K562 (cell line): ENCODE measurements around the gene FZD1. TPM values are rescaled to one million over a fixed set of nuclear protein-coding genes. Genes with fewer than 3 reads are reported as not detected.

Experiments
- ATAC-seq: fragments of 200-7000 bp; cut with Tn5 transposase; 3 replicates; pipeline ENCODE4 v1.9.1; 2020; ENCODE audit warnings: moderate library complexity
- BruUV-seq: library from RNA; stranded (reverse); fragments of 400-500 nt; replicated peaks from 2 replicates; lab custom pipeline; 2021; lab: Mats Ljungman, UMichigan
- CTCF ChIA-PET: fragments of 300-600 bp; formaldehyde crosslinking; extraction: SDS; loops from one replicate; lab custom pipeline; 2021; ENCODE audit warnings: low intra/inter-chr PET ratio; lab: Yijun Ruan, JAX
- POLR2A ChIA-PET: fragments of 300-600, 350-650 bp; sonication (Branson Sonifier 250); formaldehyde crosslinking; extraction: SDS; loops from one replicate; lab custom pipeline; 2021; ENCODE audit warnings: antibody characterized with exemption, inconsistent platforms; lab: Yijun Ruan, JAX
- DNase-seq, 4 experiments: peaks; one replicate each; pipeline versions ENCODE4 v3.0.0 to v3.0.0-alpha.2; 2011 to 2018; ENCODE audit warnings: low spot score in 3 of 4, mixed read lengths in 3 of 4; ENCODE audit errors: extremely low read depth in 1 of 4
- FAIRE-seq: peaks from 2 replicates; lab custom pipeline; 2011; peaks lifted over from hg19 to GRCh38; lab: Jason Lieb, UNC
- H2AFZ ChIP-seq: 2 replicates; pipeline ENCODE4 v1.6.0; 2011; ENCODE audit warnings: low read depth, low read length, control low read depth, inconsistent platforms
- H3K27ac ChIP-seq: fragments of 200-600 bp; 3 replicates; pipeline ENCODE4 v1.8.0; 2011; ENCODE audit warnings: low read depth, mild to moderate bottlenecking, control low read depth, inconsistent platforms, low read length, moderate library complexity, mixed read lengths; ENCODE audit errors: extremely low read depth
- H3K27me3 ChIP-seq, 2 experiments: fragments of 300-600 bp in 1 of 2; 2 replicates in 1 of 2; 3 replicates in 1 of 2; pipeline versions ENCODE4 v1.6.0 to v1.8.0; 2011; ENCODE audit warnings: inconsistent platforms in 2 of 2, low read length in 2 of 2, mild to moderate bottlenecking in 1 of 2, mixed read lengths in 1 of 2, moderate library complexity in 1 of 2; ENCODE audit not compliant: control insufficient read depth in 2 of 2, insufficient read depth in 2 of 2
- H3K36me3 ChIP-seq: fragments of 300-600 bp; 3 replicates; pipeline ENCODE4 v1.8.0; 2011; ENCODE audit warnings: mild to moderate bottlenecking, low read length, inconsistent platforms; ENCODE audit not compliant: control insufficient read depth, insufficient read depth
- H3K4me1 ChIP-seq, 2 experiments: fragments of 200-600 bp in 1 of 2; replicated peaks in 1 of 2; 2 replicates in 1 of 2; 3 replicates in 1 of 2; pipeline versions ENCODE4 v1.5.1 to v1.8.0; 2011; ENCODE audit warnings: inconsistent platforms in 2 of 2, low read length in 2 of 2, mild to moderate bottlenecking in 1 of 2, mixed read lengths in 1 of 2, moderate library complexity in 1 of 2; ENCODE audit not compliant: control insufficient read depth in 2 of 2, insufficient read depth in 2 of 2
- H3K4me2 ChIP-seq: 2 replicates; pipeline ENCODE4 v1.6.1; 2011; ENCODE audit warnings: low read length, control low read depth, inconsistent platforms, mixed read lengths; ENCODE audit not compliant: insufficient read depth
- H3K4me3 ChIP-seq: fragments of 200-600 bp; sonication (generic), shearing (Covaris generic); 2 replicates; pipeline ENCODE4 v1.5.1; 2016; ENCODE audit warnings: control low read depth, inconsistent platforms
- H3K79me2 ChIP-seq: fragments of 200-600 bp; 3 replicates; pipeline ENCODE4 v1.8.0; 2011; ENCODE audit warnings: low read length, inconsistent platforms; ENCODE audit not compliant: control insufficient read depth, insufficient read depth
- H3K9ac ChIP-seq, 2 experiments: 2 replicates each; pipeline versions ENCODE4 v1.6.0 to v1.6.1; 2011; ENCODE audit warnings: low read depth in 2 of 2, low read length in 2 of 2, control low read depth in 1 of 2, inconsistent platforms in 1 of 2, mild to moderate bottlenecking in 1 of 2, mixed read lengths in 1 of 2; ENCODE audit not compliant: insufficient read depth in 1 of 2
- H3K9me1 ChIP-seq: one replicate; pipeline ENCODE4 v1.6.0; 2011; ENCODE audit warnings: inconsistent platforms, mild to moderate bottlenecking, low read length, moderate library complexity; ENCODE audit not compliant: control insufficient read depth, insufficient read depth
- H3K9me3 ChIP-seq: replicated peaks from 2 replicates; pipeline ENCODE4 v1.5.1; 2011; ENCODE audit warnings: low read depth, low read length, inconsistent platforms; ENCODE audit not compliant: control insufficient read depth, insufficient read depth
- H4K20me1 ChIP-seq: replicated peaks from 2 replicates; pipeline ENCODE4 v1.6.1; 2011; ENCODE audit warnings: low read length, inconsistent platforms, mixed read lengths; ENCODE audit not compliant: control insufficient read depth, insufficient read depth
- ELF2 ChIP-seq: fragments of 250-450 bp; sonication (Bioruptor Pico); IDR thresholded peaks from 2 replicates; pipeline ENCODE4 v1.5.0; 2021; ENCODE audit warnings: mild to moderate bottlenecking
- FOXJ3 ChIP-seq: sonication (generic); formaldehyde crosslinking; IDR thresholded peaks from 2 replicates; pipeline ENCODE4 v1.4.0; 2020; ENCODE audit warnings: mild to moderate bottlenecking, missing genetic modification reagents
- FOXP1 ChIP-seq: sonication (generic); formaldehyde crosslinking; IDR thresholded peaks from 2 replicates; pipeline ENCODE4 v1.8.0; 2022; ENCODE audit warnings: mild to moderate bottlenecking, missing genetic modification reagents
- PHB2 ChIP-seq: fragments of 450-650 bp; IDR thresholded peaks from 2 replicates; pipeline ENCODE4 v1.6.1; 2017; ENCODE audit warnings: low read depth
- RHOXF2B ChIP-seq: fragments of 250-450 bp; sonication (Bioruptor Pico); conservative IDR thresholded peaks from 2 replicates; pipeline ENCODE4 v1.5.1; 2021
- SMAD2 ChIP-seq: fragments of 150-350 bp; IDR thresholded peaks from 2 replicates; pipeline ENCODE4 v1.6.1; 2014; ENCODE audit warnings: low read depth, mild to moderate bottlenecking, low read length
- ZBTB11 ChIP-seq, 3 experiments: fragments of 200-800 bp in 1 of 3; fragments of 250-450 bp in 1 of 3; fragments of 450-650 bp in 1 of 3; sonication (Bioruptor Pico) in 1 of 3; sonication (Bioruptor generic) in 1 of 3; formaldehyde crosslinking in 1 of 3; IDR thresholded peaks; 2 replicates each; pipeline versions ENCODE4 v1.6.1 to v1.8.0; 2016 to 2022; ENCODE audit warnings: mild to moderate bottlenecking in 2 of 3, missing genetic modification characterization in 2 of 3, missing compliant biosample characterization in 1 of 3, moderate library complexity in 1 of 3
- ZBTB7A ChIP-seq: IDR thresholded peaks from 2 replicates; pipeline ENCODE4 v1.6.1; 2011; ENCODE audit warnings: low read depth, mild to moderate bottlenecking, low read length, moderate library complexity, borderline replicate concordance; ENCODE audit not compliant: control insufficient read depth
- ZHX1 ChIP-seq: fragments of 150-350 bp; conservative IDR thresholded peaks from 2 replicates; pipeline ENCODE4 v1.6.1; 2014; ENCODE audit warnings: low read length
- WGBS: fragments of 100-300 bp; shearing (Covaris generic); methylation state at CpG from one replicate; pipeline ENCODE4 v1.1.6; 2016; ENCODE audit warnings: low coverage, mixed read lengths; ENCODE audit not compliant: insufficient coverage; ENCODE audit errors: missing lambda C conversion rate; 5-methylcytosine and 5-hydroxymethylcytosine counted together
- in situ Hi-C: fragments of 300-500 bp; cut with MboI; formaldehyde crosslinking; loops from 4 replicates; pipeline ENCODE4 v1.15.0; 2018; ENCODE audit warnings: inconsistent platforms, mixed read lengths
- intact Hi-C: fragments of 100-400 bp; cut with micrococcal nuclease; formaldehyde crosslinking; loops from 2 replicates; pipeline ENCODE4 v1.14.2; 2022
- polyA plus RNA-seq, 8 experiments: library from polyadenylated mRNA; depleted of rRNA in 4 of 8; stranded (reverse) in 5 of 8; unstranded in 3 of 8; fragments of >200 nt; fragmentation: Nextera tagmentation in 2 of 8; fragmentation: Illumina TruSeq in 1 of 8; extraction: Ambion mirVana in 2 of 8; extraction: Trizol in 1 of 8; gene quantifications; 2 replicates each; pipeline versions ENCODE4 v1.2.1 to v1.2.3, GENCODE V29; 2011 to 2014; ENCODE audit warnings: inconsistent platforms in 1 of 8, missing spikeins in 1 of 8
- total RNA-seq, 7 experiments: library from RNA; depleted of rRNA in 6 of 7; stranded (reverse); fragments of >200 nt in 6 of 7; fragmentation: Illumina TruSeq in 2 of 7; extraction: Trizol in 2 of 7; gene quantifications; 2 replicates each; pipeline versions ENCODE4 v1.2.1 to v1.2.3, GENCODE V29; 2011 to 2021; ENCODE audit warnings: low replicate concordance in 1 of 7

The FZD1 gene
- total and polyA plus RNA-seq, 9 of the 15 experiments (the other 6 are each of a cell fraction or from before 2014, with no cell fraction given) = 0.25 to 5.1 (median 1.8) TPM

GRCh38 chr7:91280604-91281003 is 16.4 kb downstream of the FZD1 start:
- H3K9ac ChIP-seq = no peak overlapping the region
- no peaks in the 10 kb centered on the region for H3K79me2 ChIP-seq
- intact Hi-C loops = loop anchor here (10.0 kb wide), 1 partner anchor 434 kb away; no protein-coding TSS in a partner anchor
- no peak overlapping the region for H3K4me2 ChIP-seq
- ChIA-PET POLR2A (no interaction called here), CTCF (no interaction called here)
- no peak overlapping the region for H2AFZ ChIP-seq
- DNase-seq (no peak), FAIRE-seq (no peak), ATAC-seq (no peak)
- no peaks in the 10 kb centered on the region for H3K27me3 ChIP-seq
- 0% methylated on average over 1 of the region's 1 CpG for WGBS
- no peaks in the 10 kb centered on the region for H3K9me1 ChIP-seq
- BruUV-seq = no TSS peak
- in situ Hi-C loops = no loop called here
- H3K27ac ChIP-seq = no peak overlapping the region
- no peaks in the 10 kb centered on the region for H3K9me3 ChIP-seq
- no peaks in the 10 kb centered on the region for H4K20me1 ChIP-seq
- H3K4me3 ChIP-seq = no peak overlapping the region
- H3K4me1 ChIP-seq = no peaks in the 10 kb centered on the region
- TF ChIP-seq SMAD2 = no peak
- TF ChIP-seq PHB2 = no peak
- TF ChIP-seq ZBTB7A = no peak
- TF ChIP-seq FOXJ3 (CRISPR knock-in tag) = no peak
- no peak for TF ChIP-seq FOXP1 (CRISPR knock-in tag)
- no peak for TF ChIP-seq ZBTB11 (CRISPR knock-in tag; IDR thresholded peaks at IDR 0.05)
- no peak for TF ChIP-seq ELF2 (CRISPR knock-in tag)
- TF ChIP-seq RHOXF2B = no peak
- no peak for TF ChIP-seq ZHX1
- TF ChIP-seq, all 486 proteins: peak for 0
- H3K36me3 ChIP-seq = no peaks in the 10 kb centered on the region
